Inflammatory macrophage treated with lipopolysaccharide for 1 hour (primary cell): ENCODE results near the gene SCARB1.

Source experiments
- DNase-seq, 2 donors: peaks; one replicate each; pipeline ENCODE4 v3.0.0-alpha.2; 2020 to 2022

The SCARB1 gene

GRCh38 chr12:124755801-124756148 is 107.9 kb downstream of the SCARB1 start:
- no peak for DNase-seq

GRCh38 chr12:124754949-124755800 is 108.5 kb downstream of the SCARB1 start:
- peak; percentile 83 to 86 for DNase-seq

GRCh38 chr12:124754491-124754890 is 109.2 kb downstream of the SCARB1 start:
- DNase-seq: no peak

- no peak for DNase-seq
These were observed 109.7 kb downstream of the SCARB1 start for GRCh38 chr12:124753993-124754392.

DNA sequence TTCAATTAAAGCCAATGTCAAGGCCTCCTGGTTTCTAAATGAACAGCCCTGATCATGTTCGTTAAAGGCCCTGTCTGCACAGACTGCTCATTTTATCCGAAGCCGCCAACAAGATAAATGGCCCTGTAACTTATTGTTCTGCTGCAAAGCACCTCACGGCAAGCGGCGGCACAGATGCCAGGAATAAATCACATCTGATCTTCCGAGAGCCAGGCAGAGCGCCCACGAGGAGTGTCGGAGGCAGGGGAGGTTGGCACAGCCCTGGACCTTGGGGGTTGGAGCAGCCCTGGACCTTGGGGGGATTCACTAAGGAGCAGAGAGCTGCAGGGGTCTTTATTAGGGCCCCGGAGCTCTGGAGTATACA is 110.5 kb downstream of the SCARB1 start:
- DNase-seq: no peak

- DNase-seq: no peak
These were observed 111.0 kb downstream of the SCARB1 start for GRCh38 chr12:124752437-124753227.

DNA sequence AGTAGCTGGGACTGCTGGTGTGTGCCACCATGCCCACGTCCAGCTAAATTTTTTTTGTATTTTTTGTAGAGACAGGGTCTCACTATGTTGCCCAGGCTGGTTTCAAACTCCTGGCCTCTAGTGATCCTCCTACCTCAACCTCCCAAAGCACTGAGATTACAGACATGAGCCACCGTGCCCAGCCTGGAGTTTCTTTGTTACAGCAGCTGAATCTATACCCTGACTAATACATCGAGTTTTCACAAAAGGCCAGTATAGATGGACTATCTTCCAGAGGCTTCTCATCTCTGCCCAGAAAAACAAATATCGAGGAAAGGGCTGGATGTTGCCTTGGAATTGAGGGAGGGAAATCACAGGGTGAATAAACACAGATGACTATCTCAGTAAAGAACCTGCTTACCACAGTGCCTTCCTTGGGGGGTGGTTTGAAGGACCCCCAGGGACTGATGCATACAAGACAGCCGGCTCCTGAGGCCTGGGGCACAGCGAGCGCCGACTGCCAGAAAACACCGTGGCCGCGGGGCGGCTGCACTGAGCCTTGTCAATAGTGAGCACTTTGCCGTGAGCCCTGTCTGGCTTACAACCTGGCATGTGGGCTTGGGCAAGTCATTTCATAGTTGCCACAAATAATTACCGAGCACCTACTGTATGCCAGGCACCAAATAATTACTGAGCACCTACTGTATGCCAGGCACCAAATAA is 111.9 kb downstream of the SCARB1 start:
- DNase-seq: no peak

DNA sequence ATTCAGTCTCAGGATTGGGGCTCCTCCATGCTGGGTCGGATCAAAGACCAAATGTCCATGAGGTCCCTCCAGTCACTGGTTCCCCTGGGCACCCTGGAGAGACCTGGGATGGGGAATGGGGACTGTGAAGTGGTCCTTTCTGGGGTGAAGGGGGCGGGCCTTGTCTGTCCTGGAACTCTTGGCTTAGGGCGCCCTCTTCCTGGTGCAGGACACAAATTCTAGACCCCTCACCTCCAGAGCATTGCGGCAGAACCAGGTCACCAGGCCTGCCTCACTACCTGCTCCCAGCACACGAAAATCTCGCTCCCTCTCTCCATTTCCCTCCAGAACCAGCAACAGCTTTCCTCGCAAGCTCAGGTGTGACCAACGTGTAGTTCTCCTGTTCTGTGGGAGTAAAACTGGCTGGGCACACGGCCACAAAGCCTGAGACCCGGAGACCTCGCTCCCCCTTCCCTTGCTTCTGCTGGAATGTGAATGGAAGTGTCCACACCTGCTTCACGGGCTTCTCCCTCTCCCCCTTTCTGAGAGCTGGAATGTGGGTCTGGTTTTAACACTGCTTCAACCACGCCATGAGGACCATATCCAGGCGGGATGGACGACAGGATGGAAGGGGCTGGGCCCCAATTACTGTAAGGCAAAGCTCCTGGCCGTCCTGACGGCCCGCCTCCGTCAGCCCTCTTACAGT is 112.7 kb downstream of the SCARB1 start:
- DNase-seq: no peak

GRCh38 chr12:124750149-124750656 is 113.5 kb downstream of the SCARB1 start:
- DNase-seq: no peak

GRCh38 chr12:124749725-124750124 is 113.9 kb downstream of the SCARB1 start:
- DNase-seq: no peak

DNA sequence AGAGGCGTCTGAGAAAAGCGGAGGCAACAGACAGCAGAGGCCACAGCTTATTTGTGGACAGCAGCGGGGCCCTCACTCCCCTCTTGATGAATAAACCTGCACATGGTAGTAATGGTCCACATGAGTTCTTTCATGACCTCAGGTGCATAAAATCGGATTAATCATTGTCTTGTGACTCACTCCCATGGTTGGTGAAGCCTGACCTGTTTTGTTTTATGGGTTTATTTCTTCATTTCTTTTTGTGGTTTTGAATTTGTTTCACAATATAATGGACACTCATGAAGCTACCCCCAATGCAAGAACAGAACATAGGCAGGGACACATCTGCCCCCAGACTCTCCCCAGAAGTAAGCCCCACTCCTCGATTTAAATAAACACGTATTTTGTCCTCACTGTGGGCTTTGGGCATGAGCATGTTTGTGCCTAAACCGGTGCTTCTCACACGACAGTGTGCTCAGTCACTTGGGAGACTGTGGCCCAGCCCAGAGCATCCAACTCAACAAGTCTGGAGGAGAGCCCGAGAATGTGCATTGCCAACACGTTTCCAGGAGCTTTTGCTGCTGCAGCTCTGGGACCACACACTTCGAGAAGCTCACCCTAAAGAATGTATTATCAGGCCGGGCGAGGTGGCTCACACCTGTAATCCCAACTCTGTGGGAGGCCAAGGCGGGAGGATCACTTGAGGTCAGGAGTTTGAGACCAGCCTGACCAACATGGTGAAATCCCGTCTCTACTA is 116.1 kb downstream of the SCARB1 start:
- DNase-seq: peak; percentile 37 to 65

GRCh38 chr12:124746649-124747425 is 116.8 kb downstream of the SCARB1 start:
- no peak for DNase-seq

DNA sequence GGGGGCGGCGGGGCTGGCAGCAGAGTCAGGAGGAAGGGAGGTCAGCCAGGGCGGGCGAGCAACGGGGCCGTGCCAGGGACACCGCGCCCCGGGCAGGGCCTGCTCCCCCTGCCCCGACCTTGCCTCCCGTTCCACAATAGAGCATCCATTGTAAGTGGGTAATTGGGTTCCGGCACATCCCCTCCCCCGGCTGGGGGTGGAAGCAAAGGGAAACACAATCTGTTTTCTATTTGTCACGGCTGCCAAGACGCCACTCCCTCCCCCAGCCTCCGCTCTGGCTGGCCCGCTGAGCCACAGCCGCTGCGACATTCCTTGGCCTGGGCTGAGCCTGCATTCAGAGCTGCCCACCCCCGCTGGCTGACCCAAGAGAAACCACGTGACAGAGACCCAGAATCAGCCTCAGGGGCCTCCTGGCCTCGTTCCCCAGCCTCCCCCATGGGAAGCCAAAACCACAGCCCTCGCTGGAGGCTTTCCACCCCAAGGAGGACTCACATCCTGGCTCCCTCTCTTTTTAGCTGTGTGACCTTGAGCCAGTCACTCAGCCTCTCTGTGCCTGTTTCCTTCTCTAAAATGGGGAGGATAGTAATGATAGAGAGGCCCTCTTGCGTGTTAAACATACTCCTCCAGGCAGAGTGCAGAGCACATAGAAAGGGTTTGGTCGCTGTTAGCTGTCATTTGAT is 117.6 kb downstream of the SCARB1 start:
- peak; percentile 70 to 78 for DNase-seq

GRCh38 chr12:124745465-124745890 is 118.2 kb downstream of the SCARB1 start:
- no peak for DNase-seq

DNA sequence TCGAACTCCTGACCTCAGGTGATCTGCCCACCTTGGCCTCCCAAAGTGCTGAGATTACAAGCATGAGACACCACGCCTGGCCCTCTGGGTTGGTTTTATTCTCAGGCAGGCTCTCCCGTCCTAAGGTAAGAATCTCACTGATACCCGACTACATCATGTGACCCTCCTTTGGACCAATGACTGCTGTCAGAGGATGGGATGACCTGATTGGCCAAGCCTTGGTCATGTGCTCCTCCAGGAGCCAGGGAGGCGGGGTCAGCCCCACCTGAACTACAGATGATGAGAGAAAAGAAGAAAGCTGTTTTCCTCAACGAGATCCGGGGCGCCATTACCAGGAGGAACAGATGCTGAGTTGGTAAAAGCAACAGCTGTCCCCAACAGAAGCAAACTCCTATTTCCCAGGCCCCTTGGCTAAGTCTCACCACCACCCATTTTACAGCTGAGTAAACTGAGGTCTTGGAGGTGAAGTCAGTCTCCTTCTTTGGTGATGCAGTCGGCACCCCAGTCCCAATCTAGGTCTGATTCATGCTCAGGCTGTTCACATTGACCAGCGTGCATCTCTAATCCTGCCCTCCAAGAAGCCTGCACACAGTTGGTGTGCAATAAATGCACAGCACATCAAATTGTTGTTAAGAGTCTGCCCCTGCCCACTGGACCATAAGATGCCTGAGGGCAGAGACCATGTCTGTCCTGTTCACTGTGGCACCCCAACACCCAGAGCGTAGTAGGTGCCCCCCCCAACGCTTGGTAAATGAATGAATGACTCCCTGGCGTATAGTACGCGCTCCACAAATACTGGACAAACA is 118.8 kb downstream of the SCARB1 start:
- DNase-seq: no peak

GRCh38 chr12:124744273-124744640 is 119.4 kb downstream of the SCARB1 start:
- no peak for DNase-seq

GRCh38 chr12:124743479-124744272 is 120.0 kb downstream of the SCARB1 start:
- DNase-seq: no peak

GRCh38 chr12:124742678-124743077 is 121.0 kb downstream of the SCARB1 start:
- no peak for DNase-seq

GRCh38 chr12:124742111-124742510 is 121.6 kb downstream of the SCARB1 start:
- no peak for DNase-seq
